Activated CD8-positive, alpha-beta T cell treated with anti-CD3 and anti-CD28 coated beads for 36 hours (primary cell): Measurements from ENCODE around the gene KXD1. TPM values are rescaled to one million over a fixed set of nuclear protein-coding genes. Genes with fewer than 3 reads are reported as not detected.

Source experiments
- ATAC-seq: fragments of 200-7000 bp; cut with Tn5 transposase; one replicate; pipeline ENCODE4 v1.10.0; 2021; ENCODE audit warnings: mild to moderate bottlenecking, moderate library complexity
- CTCF ChIA-PET: fragments of 350-600 bp; sonication (Branson Sonifier 250); formaldehyde crosslinking; loops from one replicate; lab custom pipeline; 2021; ENCODE audit warnings: antibody characterized with exemption; lab: Charles Lee
- POLR2A ChIA-PET: fragments of 350-600 bp; sonication (Branson Sonifier 250); formaldehyde crosslinking; loops from one replicate; lab custom pipeline; 2021; ENCODE audit warnings: antibody characterized with exemption; lab: Charles Lee
- DNase-seq: peaks from one replicate; pipeline ENCODE4 v3.0.0-alpha.2; 2020
- H3K27ac Mint-ChIP-seq: one replicate; pipeline ENCODE4 v1.8.0; 2021; ENCODE audit warnings: mild to moderate bottlenecking, mixed read lengths
- H3K27me3 Mint-ChIP-seq: one replicate; pipeline ENCODE4 v1.8.0; 2021; ENCODE audit warnings: mixed read lengths
- H3K36me3 Mint-ChIP-seq: one replicate; pipeline ENCODE4 v1.8.0; 2021; ENCODE audit warnings: low read depth, mixed read lengths
- H3K4me1 Mint-ChIP-seq: one replicate; pipeline ENCODE4 v1.8.0; 2021; ENCODE audit warnings: low read depth, mixed read lengths
- H3K4me3 Mint-ChIP-seq: one replicate; pipeline ENCODE4 v1.8.0; 2021; ENCODE audit warnings: mild to moderate bottlenecking, moderate library complexity, mixed read lengths
- H3K9me3 Mint-ChIP-seq: one replicate; pipeline ENCODE4 v1.8.0; 2021; ENCODE audit warnings: mixed read lengths
- CTCF ChIP-seq: fragments of 200-600 bp; IDR thresholded peaks from one replicate; pipeline ENCODE4 v1.8.0; 2022; ENCODE audit warnings: antibody characterized with exemption, mild to moderate bottlenecking
- intact Hi-C: fragments of 100-400 bp; cut with micrococcal nuclease; formaldehyde crosslinking; loops from one replicate; pipeline ENCODE4 v1.10.0; 2022
- total RNA-seq, 2 experiments: library from RNA; stranded (reverse); gene quantifications; one replicate each; pipeline ENCODE4 v1.2.3, GENCODE V29; 2021

The KXD1 gene
- total RNA-seq, 2 experiments from 2014 or later = 137 to 142 TPM

DNA sequence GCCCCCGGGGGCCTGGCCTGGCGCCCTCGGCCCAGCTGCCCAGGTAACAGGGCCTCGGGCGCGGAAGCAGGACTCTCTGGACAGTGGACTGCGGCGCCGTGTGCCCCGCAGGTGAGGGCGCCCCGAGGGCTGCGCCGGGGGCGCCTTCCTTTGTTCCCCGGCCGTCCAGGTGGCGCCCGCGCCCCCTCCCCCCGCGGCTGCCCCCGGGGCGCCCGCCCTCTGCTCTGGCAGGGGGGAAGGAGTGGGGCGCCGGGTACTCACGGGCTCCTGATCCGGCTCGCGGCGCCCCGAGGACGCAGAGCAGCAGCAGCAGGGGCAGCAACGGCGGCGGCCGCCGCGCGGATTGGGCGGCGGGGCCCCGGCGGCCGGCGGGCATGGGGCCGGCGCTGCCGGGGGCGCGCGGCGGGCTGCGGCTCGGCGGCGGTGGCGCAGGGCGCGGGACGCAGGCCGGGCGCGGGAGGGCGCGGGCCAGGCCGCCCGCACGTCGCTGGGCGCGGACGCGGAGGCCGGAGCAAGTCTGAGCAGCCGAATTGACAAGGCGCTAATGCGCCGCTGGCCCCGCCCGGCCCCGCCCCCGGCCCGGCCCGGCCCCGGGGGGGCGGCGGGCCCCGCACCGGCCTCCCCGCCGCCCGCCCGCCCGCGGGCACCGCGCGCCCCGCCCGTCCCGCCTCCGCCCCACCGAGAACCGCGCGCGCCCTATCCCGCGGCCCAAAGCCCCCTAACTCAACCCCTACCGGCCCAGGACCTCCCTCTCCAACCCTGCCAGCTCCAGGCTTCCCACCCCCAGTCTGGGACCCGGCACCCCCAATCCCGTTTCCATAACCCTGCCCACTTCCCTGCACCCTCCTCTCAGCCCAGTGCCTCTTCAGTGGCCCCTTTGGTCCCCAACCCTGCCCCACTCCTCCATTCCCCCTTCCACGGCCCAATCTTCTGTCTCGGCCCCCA, 48.9 kb downstream of the KXD1 start, which contains the start of gene CRLF1:
CRLF1 (minus strand) TSS at position 519 of the 945 bp plus-strand sequence; CDS start at position 376, 143 bp downstream.
- ChIA-PET CTCF (no interaction called here), POLR2A (no interaction called here)
- no peak for ATAC-seq
- no peaks in the 10 kb centered on the region for H3K36me3 Mint-ChIP-seq
- no peak for DNase-seq
- H3K27me3 Mint-ChIP-seq = peaks cover 71% of the 10 kb centered on the region
- H3K27ac Mint-ChIP-seq = no peak within 1 kb of the TSS
- no peak within 1 kb of the TSS for H3K4me3 Mint-ChIP-seq
- no peaks in the 10 kb centered on the region for H3K9me3 Mint-ChIP-seq
- intact Hi-C loops = no loop called here
- H3K4me1 Mint-ChIP-seq = peaks cover 9% of the 10 kb centered on the region
- no peak for TF ChIP-seq CTCF

DNA sequence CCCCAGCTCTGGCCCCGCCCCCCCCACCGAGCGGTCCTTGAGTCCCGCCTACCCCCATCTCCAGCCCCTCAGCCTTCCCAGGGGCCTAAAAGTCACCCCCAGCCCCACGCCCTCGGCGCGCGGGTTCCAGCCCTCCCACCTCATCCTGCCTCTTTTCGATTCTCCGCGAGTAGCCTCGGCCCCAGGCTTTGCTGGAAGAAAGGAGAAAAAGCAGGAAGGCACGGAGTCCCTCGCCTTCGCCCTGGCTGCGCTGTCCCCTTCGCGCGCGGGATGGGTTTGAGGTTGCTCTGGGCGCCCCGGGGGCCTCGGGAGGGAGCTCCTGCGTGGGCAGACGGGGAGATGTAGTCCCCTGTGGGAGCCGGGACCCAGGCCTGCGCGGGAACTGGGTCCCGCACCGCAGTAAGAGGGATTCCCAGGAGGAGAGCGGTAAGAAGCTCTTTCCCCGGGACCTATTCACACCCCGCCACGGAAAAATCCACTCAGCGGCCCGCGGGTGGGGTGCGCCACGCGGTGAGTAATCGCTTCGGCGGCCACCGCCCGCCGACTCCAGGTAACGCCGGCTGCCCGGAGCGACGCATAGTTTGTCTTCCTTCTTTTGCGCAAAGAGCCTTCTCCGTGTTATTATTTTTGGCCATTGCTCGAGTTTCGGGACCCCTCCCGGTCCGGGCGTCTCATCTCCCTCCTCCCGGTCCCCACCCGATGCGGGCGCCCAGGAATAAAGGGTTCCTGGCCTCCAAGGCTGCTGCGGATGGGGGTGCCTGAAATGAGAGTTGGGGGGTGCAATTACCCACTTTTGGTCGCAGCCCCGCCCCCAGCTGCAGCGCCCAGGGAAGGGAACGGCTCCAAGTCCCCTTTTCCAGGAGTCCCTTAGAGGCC, 49.8 kb downstream of the KXD1 start:
- ChIA-PET CTCF (no interaction called here), POLR2A (interaction anchor here (1.0 to 1.4 kb wide), 3 partner anchors 14 to 116 kb away, joined by 3 read pairs; no protein-coding TSS in a partner anchor)
- TF ChIP-seq CTCF = no peak
- Mint-ChIP-seq H3K9me3 (no peaks in the 10 kb centered on the region), H3K4me3 (no peak overlapping the region), H3K27me3 (peaks cover 70% of the 10 kb centered on the region), H3K36me3 (no peaks in the 10 kb centered on the region), H3K4me1 (peaks cover 15% of the 10 kb centered on the region), H3K27ac (no peak overlapping the region)
- intact Hi-C loops = no loop called here
- no peak for ATAC-seq
- no peak for DNase-seq

GRCh38 chr19:18608102-18608804, 50.6 kb downstream of the KXD1 start:
- intact Hi-C loops = no loop called here
- ATAC-seq (no peak), DNase-seq (no peak)
- Mint-ChIP-seq H3K4me1 (peaks cover 15% of the 10 kb centered on the region), H3K36me3 (no peaks in the 10 kb centered on the region), H3K4me3 (no peak overlapping the region), H3K9me3 (no peaks in the 10 kb centered on the region), H3K27ac (no peak overlapping the region), H3K27me3 (peaks cover 66% of the 10 kb centered on the region)
- ChIA-PET POLR2A (interaction anchor here (1.0 to 1.4 kb wide), 3 partner anchors 13 to 116 kb away, joined by 3 read pairs; no protein-coding TSS in a partner anchor), CTCF (no interaction called here)
- no peak for TF ChIP-seq CTCF

DNA sequence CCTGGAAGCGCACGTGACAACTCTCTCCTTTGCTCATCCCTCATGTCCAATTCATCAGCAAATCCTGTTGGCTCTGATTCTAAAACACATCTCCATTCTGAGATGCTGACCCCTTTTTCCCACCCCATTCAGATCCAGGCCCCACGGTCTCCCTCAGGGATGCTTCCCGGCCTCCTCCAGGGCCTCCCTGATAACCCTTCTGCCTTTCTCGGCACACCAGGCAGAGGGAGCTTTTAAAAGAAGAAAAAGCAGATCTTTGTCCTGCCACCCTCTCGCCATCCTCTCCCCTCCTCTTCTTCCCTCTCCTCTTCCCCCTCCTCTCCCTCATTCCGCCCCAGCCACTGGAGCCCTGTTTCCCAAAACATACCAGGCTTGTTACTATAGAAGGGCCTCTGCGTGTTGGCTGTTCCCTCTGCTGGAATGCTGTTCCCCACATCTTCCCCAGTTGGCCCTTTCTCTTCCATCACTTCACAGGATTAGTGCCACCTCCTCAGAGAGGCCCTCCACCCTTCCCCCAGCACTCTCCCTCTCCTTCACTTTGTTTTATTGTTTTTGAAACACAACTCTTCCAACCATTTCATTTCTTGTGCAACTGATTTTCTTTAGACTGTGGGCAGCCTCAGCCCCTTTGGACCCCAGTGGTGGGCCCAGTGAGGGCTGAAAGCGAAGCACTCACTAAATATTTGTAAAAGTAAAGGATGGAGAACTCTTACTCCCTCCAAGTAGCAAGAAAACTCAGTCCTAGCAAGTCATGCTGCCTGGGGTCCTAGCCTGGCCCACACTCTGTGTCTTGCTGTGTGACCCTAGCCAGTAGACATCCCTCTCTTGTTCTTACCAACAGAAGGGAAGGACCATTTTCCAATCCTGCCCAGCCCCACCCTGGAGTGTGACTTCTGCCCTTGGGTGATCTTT, 51.4 kb downstream of the KXD1 start:
- intact Hi-C loops = no loop called here
- DNase-seq (no peak), ATAC-seq (no peak)
- Mint-ChIP-seq H3K36me3 (no peaks in the 10 kb centered on the region), H3K27me3 (peaks cover 70% of the 10 kb centered on the region), H3K4me3 (no peak overlapping the region), H3K4me1 (peaks cover 17% of the 10 kb centered on the region), H3K27ac (no peak overlapping the region), H3K9me3 (no peaks in the 10 kb centered on the region)
- TF ChIP-seq CTCF = no peak
- POLR2A ChIA-PET = interaction anchor here (1.4 kb wide), 1 partner anchor 13 kb away, joined by 3 read pairs; no protein-coding TSS in a partner anchor
- CTCF ChIA-PET = no interaction called here
